Breast epithelium (tissue), 4 donors: ENCODE measurements around the gene KLHDC3. TPM values are rescaled to one million over a fixed set of nuclear protein-coding genes. Genes with fewer than 3 reads are reported as not detected.

Experiments used
- DNase-seq, 2 donors: peaks; one replicate each; pipeline ENCODE4 v3.0.0-alpha.2; 2019; ENCODE audit warnings: low spot score in 2 of 2
- H3K27ac ChIP-seq, 2 donors: fragments of 200-600 bp; sonication (generic) in 1 of 2; one replicate each; pipeline ENCODE4 v1.5.1; 2016 to 2019; ENCODE audit warnings: mild to moderate bottlenecking in 1 of 2
- H3K27me3 ChIP-seq, 2 donors: fragments of 200-600 bp; sonication (generic) in 1 of 2; one replicate each; pipeline versions ENCODE4 v1.5.1 to v1.6.0; 2017 to 2019; ENCODE audit warnings: control low read depth in 1 of 2, mild to moderate bottlenecking in 1 of 2
- H3K36me3 ChIP-seq: fragments of 200-600 bp; one replicate; pipeline ENCODE4 v1.5.1; 2019
- H3K4me1 ChIP-seq, 2 donors: fragments of 200-600 bp; sonication (generic); one replicate each; pipeline ENCODE4 v1.5.1; 2016 to 2019; ENCODE audit warnings: control low read depth in 1 of 2
- H3K4me3 ChIP-seq, 3 donors: fragments of 200-600 bp; sonication (generic); 1 replicate in 2 of 3; 2 replicates in 1 of 3; pipeline ENCODE4 v1.5.1; 2016 to 2019; ENCODE audit warnings: mild to moderate bottlenecking in 3 of 3, moderate library complexity in 2 of 3
- H3K9me3 ChIP-seq, 2 donors: fragments of 200-600 bp; sonication (generic) in 1 of 2; one replicate each; pipeline ENCODE4 v1.5.1; 2016 to 2019; ENCODE audit warnings: control low read depth in 1 of 2
- POLR2A ChIP-seq: fragments of 450-650 bp; IDR thresholded peaks from one replicate; pipeline ENCODE4 v1.6.1; 2016; ENCODE audit warnings: antibody characterized with exemption, mild to moderate bottlenecking, moderate library complexity
- POLR2AphosphoS5 ChIP-seq, 3 donors: sonication (generic); formaldehyde crosslinking; IDR thresholded peaks; one replicate each; pipeline ENCODE4 v1.6.1; 2017; ENCODE audit warnings: antibody characterized with exemption in 3 of 3
- intact Hi-C: fragments of 100-400 bp; cut with DNase I; formaldehyde crosslinking; loops from one replicate; pipeline ENCODE4 v1.15.1; 2023; ENCODE audit warnings: low total_unique reads
- total RNA-seq, 3 donors: library from RNA; depleted of rRNA; stranded (reverse); fragments of >200 nt; gene quantifications; one replicate each; pipeline ENCODE4 v1.1.0, GENCODE V29; 2016
- TF ChIP-seq, protein P1 (sequence below), 3 donors: fragments of 450-650 bp; IDR thresholded peaks; one replicate each; pipeline ENCODE4 v1.5.1; 2016 to 2017; ENCODE audit warnings: antibody characterized with exemption in 3 of 3, mild to moderate bottlenecking in 3 of 3, moderate library complexity in 3 of 3

KLHDC3 gene
- total RNA-seq, 3 donors from 2014 or later = 91.4 to 97.3 (median 92.5) TPM

DNA sequence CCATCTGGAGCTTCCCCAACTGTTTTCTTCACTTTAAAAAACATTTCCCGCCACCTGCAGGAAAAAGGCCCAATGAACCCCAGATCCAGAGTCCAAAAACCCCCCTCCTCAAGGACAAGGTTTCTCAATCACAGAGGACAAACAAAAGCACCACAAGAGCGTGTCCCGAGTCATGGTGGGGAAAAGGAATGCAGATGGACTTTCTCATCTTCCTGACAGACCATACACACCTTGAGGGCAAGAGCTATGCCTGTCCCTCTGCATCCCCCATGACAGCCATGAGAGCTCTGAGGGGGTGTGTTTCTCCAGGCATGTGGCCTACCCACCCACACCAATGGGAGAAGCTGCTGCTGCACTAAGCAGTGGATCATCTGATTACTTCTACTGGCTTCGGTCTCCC lies 44.1 kb upstream of the KLHDC3 start:
- H3K27ac ChIP-seq = no peak overlapping the region
- no peak for DNase-seq
- no peaks in the 10 kb centered on the region for H3K4me1 ChIP-seq
- H3K36me3 ChIP-seq = no peaks in the 10 kb centered on the region
- no peak overlapping the region for H3K4me3 ChIP-seq
- no peaks in the 10 kb centered on the region for H3K27me3 ChIP-seq
- TF ChIP-seq POLR2AphosphoS5 (IDR thresholded peaks at IDR 0.05) (no peak), POLR2A (no peak)
- TF ChIP-seq, protein P1, sequence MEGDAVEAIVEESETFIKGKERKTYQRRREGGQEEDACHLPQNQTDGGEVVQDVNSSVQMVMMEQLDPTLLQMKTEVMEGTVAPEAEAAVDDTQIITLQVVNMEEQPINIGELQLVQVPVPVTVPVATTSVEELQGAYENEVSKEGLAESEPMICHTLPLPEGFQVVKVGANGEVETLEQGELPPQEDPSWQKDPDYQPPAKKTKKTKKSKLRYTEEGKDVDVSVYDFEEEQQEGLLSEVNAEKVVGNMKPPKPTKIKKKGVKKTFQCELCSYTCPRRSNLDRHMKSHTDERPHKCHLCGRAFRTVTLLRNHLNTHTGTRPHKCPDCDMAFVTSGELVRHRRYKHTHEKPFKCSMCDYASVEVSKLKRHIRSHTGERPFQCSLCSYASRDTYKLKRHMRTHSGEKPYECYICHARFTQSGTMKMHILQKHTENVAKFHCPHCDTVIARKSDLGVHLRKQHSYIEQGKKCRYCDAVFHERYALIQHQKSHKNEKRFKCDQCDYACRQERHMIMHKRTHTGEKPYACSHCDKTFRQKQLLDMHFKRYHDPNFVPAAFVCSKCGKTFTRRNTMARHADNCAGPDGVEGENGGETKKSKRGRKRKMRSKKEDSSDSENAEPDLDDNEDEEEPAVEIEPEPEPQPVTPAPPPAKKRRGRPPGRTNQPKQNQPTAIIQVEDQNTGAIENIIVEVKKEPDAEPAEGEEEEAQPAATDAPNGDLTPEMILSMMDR (IDR thresholded peaks at IDR 0.05) = no peak
- intact Hi-C loops = no loop called here
- H3K9me3 ChIP-seq = no peaks in the 10 kb centered on the region

DNA sequence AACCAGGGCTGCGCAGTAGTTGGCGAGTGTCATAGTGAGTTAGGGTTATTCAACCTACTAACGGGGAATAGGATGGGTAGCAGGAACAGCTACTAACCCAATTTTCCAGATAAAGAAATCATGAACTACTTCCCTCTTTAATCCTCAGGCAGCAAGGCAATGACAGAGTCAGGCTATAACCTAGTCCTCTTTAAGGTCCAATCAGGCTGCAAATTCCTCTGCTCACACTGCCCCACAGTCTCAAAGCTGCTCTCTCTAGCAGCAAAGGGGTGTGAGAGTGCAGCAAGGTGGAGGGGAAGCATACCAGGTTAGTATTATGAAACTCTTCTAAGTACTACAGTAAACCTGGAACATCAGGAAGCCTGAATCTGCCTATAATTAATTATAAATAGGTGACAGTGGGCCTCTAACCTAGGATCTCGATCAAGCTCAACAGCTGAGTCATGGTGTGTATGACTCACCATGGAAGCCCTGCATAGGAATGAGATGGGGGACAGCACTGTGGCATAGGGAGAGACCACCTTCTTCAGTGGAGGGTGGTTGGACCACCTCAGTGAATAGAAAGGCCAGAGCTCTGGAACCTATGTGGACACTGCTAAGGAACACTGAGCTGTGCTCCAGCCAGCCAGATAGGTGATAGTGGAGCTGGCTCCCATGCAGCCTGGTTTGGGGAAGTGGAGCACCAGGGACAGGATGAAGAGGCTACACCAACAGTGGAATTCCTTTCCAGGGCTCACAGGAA lies 43.0 kb upstream of the KLHDC3 start:
- TF ChIP-seq POLR2AphosphoS5 (IDR thresholded peaks at IDR 0.05) (no peak), POLR2A (no peak)
- TF ChIP-seq, protein P1 (IDR thresholded peaks at IDR 0.05) = no peak
- no peaks in the 10 kb centered on the region for H3K4me1 ChIP-seq
- no peak overlapping the region for H3K4me3 ChIP-seq
- intact Hi-C loops = no loop called here
- DNase-seq = no peak
- H3K27me3 ChIP-seq = no peaks in the 10 kb centered on the region
- H3K9me3 ChIP-seq = no peaks in the 10 kb centered on the region
- no peaks in the 10 kb centered on the region for H3K36me3 ChIP-seq
- no peak overlapping the region for H3K27ac ChIP-seq

DNA sequence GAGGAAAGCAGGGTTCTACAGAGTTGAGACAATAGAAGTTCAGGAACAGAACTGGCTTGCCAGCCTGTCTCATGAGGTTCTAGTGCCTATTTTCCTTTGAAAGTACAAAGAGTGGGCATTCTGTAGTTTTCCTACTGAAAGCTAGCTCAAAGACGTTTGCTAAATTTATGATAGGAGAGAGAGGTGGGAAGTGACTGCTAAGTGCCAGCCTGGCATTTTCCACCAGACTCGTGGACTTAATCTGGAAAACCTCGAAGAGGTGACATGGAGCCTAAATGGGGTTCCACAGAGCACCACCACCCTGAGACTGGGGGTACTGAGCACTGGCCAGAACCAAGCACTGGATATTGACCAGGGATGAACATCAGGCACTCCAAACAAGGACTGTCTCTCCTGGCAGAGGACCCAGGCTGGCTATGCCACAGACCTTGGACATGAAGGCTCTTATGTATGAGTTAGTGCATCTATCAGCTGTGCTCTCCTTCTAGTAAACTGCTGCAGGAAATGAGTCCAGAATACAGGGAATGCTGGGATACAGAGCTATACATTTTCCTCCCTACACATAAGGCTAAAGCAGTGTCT lies 42.2 kb upstream of the KLHDC3 start:
- DNase-seq = no peak
- H3K27me3 ChIP-seq = no peaks in the 10 kb centered on the region
- intact Hi-C loops = no loop called here
- peaks cover 0 to 2% of the 10 kb centered on the region in 2 donors for H3K4me1 ChIP-seq
- no peaks in the 10 kb centered on the region for H3K36me3 ChIP-seq
- H3K9me3 ChIP-seq = no peaks in the 10 kb centered on the region
- TF ChIP-seq, protein P1 (IDR thresholded peaks at IDR 0.05) = no peak
- TF ChIP-seq POLR2AphosphoS5 (IDR thresholded peaks at IDR 0.05) (no peak), POLR2A (no peak)
- no peak overlapping the region for H3K27ac ChIP-seq
- H3K4me3 ChIP-seq = no peak overlapping the region

DNA sequence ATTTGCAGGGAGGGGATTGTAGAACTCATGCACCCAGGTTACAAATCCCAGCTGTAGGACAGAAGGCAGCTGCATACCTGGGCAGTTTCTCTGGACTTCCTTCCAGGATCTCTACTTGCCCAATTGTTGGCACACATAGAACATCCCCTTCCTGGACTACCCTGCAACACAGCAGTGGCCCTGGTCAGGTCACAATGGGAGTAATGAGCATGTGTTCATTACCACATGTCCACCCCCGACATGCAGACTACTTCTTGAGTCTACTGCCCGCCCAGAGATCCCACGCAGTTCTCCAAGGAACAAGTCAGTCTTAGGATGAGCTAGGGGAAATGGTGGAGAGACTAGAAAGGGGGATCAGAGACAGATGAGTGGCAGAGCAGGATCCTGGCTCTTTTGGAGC lies 40.1 kb upstream of the KLHDC3 start:
- intact Hi-C loops = no loop called here
- no peak for DNase-seq
- Histone ChIP-seq H3K36me3 (no peaks in the 10 kb centered on the region), H3K27me3 (no peaks in the 10 kb centered on the region), H3K9me3 (no peaks in the 10 kb centered on the region), H3K4me3 (no peak overlapping the region), H3K4me1 (peaks cover 0 to 11% of the 10 kb centered on the region in 2 donors), H3K27ac (no peak overlapping the region)
- no peak for TF ChIP-seq POLR2A
- TF ChIP-seq POLR2AphosphoS5 (IDR thresholded peaks at IDR 0.05) = no peak
- TF ChIP-seq, protein P1 (IDR thresholded peaks at IDR 0.05) = no peak

DNA sequence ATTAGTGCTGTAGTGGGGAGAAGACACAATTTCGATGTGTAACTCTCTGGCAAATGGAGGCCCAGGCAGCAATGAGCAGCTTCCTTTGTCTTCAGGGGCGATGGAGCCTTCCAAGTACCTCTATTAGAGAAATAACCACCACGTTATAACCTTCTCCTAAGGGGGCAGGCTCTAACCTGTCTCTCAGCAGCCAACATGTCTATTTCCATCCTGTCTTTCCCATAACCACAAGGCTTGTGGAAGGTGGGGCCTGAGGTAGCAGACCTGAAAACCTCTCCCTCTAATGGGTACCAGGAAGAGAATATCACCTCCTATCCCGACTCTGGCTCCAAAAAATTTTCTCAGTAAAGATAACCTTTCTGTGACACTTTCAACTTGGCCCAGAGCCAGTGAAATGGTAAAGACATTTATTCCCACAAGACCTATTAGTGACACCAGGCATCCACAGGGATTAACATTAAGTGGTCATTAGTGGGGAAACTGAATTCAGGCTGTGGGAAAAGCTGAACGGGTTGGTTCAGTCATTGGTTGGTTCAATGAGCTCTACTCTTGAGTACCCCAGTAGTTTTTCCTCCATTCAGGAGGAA lies 39.0 kb upstream of the KLHDC3 start:
- intact Hi-C loops = no loop called here

More for the DNA sequence above, 39.0 kb upstream of the KLHDC3 start:
- DNase-seq = no peak
- peaks cover 0 to 18% of the 10 kb centered on the region in 2 donors for H3K4me1 ChIP-seq
- TF ChIP-seq POLR2A (no peak), POLR2AphosphoS5 (IDR thresholded peaks at IDR 0.05) (no peak)
- TF ChIP-seq, protein P1 (IDR thresholded peaks at IDR 0.05) = no peak
- H3K27ac ChIP-seq = no peak overlapping the region
- no peak overlapping the region for H3K4me3 ChIP-seq
- H3K27me3 ChIP-seq = no peaks in the 10 kb centered on the region
- no peaks in the 10 kb centered on the region for H3K9me3 ChIP-seq
- H3K36me3 ChIP-seq = no peaks in the 10 kb centered on the region
